SU-DHL-6 (cell line): ENCODE measurements around the gene AKAP12.

ENCODE experiments used
- EZH2phosphoT487 ChIP-seq: fragments of 200-600 bp; sonication (generic), shearing (Covaris generic); conservative IDR thresholded peaks from 2 replicates; pipeline ENCODE4 v1.6.1; 2018; ENCODE audit warnings: mild to moderate bottlenecking, antibody characterized with exemption, low read length, moderate library complexity, mixed read lengths
- TF ChIP-seq, protein P1 (sequence below): fragments of 200-600 bp; sonication (generic); IDR thresholded peaks from one replicate; pipeline ENCODE4 v1.5.1; 2017; ENCODE audit warnings: antibody characterized with exemption, mild to moderate bottlenecking, low read length, moderate library complexity; ENCODE audit not compliant: insufficient read depth, poor library complexity, severe bottlenecking

DNA sequence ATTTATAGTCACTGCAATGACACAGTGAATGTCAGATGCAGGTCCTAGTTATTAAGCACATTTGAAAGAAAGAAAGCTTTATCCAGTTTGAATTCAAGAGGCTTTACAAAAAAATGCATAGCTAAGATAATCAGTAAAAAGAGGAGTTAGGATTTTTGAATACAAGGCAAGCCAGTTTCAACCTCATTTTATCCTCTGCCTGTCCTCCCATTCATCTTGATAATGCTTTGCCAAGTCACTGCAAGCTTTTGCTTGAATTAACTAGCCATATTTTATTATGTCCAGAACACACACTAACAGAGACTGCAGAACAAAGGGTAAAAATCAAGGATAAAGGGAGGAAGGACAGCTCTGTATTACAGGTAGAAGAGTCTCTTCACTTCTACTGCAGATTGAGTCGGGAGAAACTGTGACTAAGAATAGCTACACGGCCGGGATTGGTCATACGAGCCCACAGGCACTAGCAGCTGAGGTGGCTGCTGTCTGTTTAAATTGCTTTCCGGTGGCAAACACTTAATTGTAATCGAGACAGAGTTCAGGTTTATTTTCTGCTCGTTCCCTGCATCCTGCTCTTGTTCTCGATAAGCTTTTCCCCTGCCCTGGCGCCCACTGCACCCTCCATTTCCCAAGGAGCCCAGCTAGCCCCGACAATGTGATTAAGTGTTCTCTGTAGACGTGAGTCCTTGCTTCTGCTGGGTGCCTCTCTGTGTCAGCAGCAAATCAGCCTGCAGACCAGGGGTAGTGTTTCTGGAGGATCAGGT, 30.5 kb upstream of the AKAP12 start:
- TF ChIP-seq, protein P1, sequence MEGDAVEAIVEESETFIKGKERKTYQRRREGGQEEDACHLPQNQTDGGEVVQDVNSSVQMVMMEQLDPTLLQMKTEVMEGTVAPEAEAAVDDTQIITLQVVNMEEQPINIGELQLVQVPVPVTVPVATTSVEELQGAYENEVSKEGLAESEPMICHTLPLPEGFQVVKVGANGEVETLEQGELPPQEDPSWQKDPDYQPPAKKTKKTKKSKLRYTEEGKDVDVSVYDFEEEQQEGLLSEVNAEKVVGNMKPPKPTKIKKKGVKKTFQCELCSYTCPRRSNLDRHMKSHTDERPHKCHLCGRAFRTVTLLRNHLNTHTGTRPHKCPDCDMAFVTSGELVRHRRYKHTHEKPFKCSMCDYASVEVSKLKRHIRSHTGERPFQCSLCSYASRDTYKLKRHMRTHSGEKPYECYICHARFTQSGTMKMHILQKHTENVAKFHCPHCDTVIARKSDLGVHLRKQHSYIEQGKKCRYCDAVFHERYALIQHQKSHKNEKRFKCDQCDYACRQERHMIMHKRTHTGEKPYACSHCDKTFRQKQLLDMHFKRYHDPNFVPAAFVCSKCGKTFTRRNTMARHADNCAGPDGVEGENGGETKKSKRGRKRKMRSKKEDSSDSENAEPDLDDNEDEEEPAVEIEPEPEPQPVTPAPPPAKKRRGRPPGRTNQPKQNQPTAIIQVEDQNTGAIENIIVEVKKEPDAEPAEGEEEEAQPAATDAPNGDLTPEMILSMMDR: no peak
- no peak for TF ChIP-seq EZH2phosphoT487
